Sigmoid colon (tissue), 7 donors: ENCODE measurements around the gene KATNB1. TPM values are rescaled to one million over a fixed set of nuclear protein-coding genes. Genes with fewer than 3 reads are reported as not detected.

Experiments
- DNase-seq: peaks from one replicate; pipeline ENCODE4 v3.0.0-alpha.2; 2019
- H3K27ac ChIP-seq, 4 donors: fragments of 200-600 bp; sonication (generic); one replicate each; pipeline ENCODE4 v1.5.1; 2016 to 2019; ENCODE audit warnings: mild to moderate bottlenecking in 1 of 4
- H3K27me3 ChIP-seq, 3 donors: fragments of 200-600 bp; sonication (generic); one replicate each; pipeline ENCODE4 v1.5.1; 2019; ENCODE audit warnings: mild to moderate bottlenecking in 1 of 3
- H3K36me3 ChIP-seq, 4 donors: fragments of 200-600 bp; sonication (generic); one replicate each; pipeline ENCODE4 v1.5.1; 2016 to 2019
- H3K4me1 ChIP-seq, 4 donors: fragments of 200-600 bp; sonication (generic); one replicate each; pipeline ENCODE4 v1.5.1; 2017 to 2019
- H3K4me3 ChIP-seq, 4 donors: fragments of 200-600 bp; sonication (generic); one replicate each; pipeline ENCODE4 v1.5.1; 2017 to 2019; ENCODE audit warnings: mild to moderate bottlenecking in 2 of 4, moderate library complexity in 1 of 4
- H3K9me3 ChIP-seq, 4 donors: fragments of 200-600 bp in 3 of 4; sonication (generic) in 3 of 4; one replicate each; pipeline versions ENCODE4 v1.5.1 to v1.6.1; 2013 to 2019
- EP300 ChIP-seq, 4 donors: sonication (generic); formaldehyde crosslinking; IDR thresholded peaks; one replicate each; pipeline ENCODE4 v1.6.1; 2017; ENCODE audit warnings: antibody characterized with exemption in 4 of 4
- POLR2A ChIP-seq, 2 donors: fragments of 450-650 bp; IDR thresholded peaks; one replicate each; pipeline ENCODE4 v1.6.1; 2016; ENCODE audit warnings: antibody characterized with exemption in 2 of 2, mild to moderate bottlenecking in 2 of 2, moderate library complexity in 2 of 2
- POLR2AphosphoS5 ChIP-seq, 4 donors: sonication (generic); formaldehyde crosslinking; IDR thresholded peaks; one replicate each; pipeline ENCODE4 v1.6.1; 2017; ENCODE audit warnings: antibody characterized with exemption in 4 of 4
- WGBS, 2 donors: extraction: QIAGEN DNeasy Blood & Tissue Kit; methylation state at CpG; one replicate each; pipeline ENCODE4 v1.1.7; 2013; 5-methylcytosine and 5-hydroxymethylcytosine counted together
- intact Hi-C: fragments of 100-400 bp; cut with DNase I; formaldehyde crosslinking; loops from one replicate; pipeline ENCODE4 v1.15.1; 2023
- polyA plus RNA-seq, 3 donors: library from polyadenylated mRNA; stranded (reverse); fragments of 200-250 nt; gene quantifications; one replicate each; pipeline ENCODE4 v1.2.3, GENCODE V29; 2013
- total RNA-seq, 4 donors: library from RNA; depleted of rRNA; stranded (reverse); fragments of >200 nt; gene quantifications; one replicate each; pipeline ENCODE4 v1.1.0, GENCODE V29; 2016
- TF ChIP-seq, protein P1 (sequence below), 4 experiments: fragments of 450-650 bp in 3 of 4; fragments of 200-600 bp in 1 of 4; IDR thresholded peaks; one replicate each; pipeline ENCODE4 v1.5.1; 2016 to 2019; ENCODE audit warnings: antibody characterized with exemption in 4 of 4, mild to moderate bottlenecking in 3 of 4, moderate library complexity in 2 of 4
- donor health status: healthy with polysubstance abuse.
- donor health status: Bipolar disorder and iron deficiency.
- donor health status: healthy.

Gene KATNB1
- total and polyA plus RNA-seq, 7 donors: 4.3 to 18.6 (median 10.2) TPM

DNA sequence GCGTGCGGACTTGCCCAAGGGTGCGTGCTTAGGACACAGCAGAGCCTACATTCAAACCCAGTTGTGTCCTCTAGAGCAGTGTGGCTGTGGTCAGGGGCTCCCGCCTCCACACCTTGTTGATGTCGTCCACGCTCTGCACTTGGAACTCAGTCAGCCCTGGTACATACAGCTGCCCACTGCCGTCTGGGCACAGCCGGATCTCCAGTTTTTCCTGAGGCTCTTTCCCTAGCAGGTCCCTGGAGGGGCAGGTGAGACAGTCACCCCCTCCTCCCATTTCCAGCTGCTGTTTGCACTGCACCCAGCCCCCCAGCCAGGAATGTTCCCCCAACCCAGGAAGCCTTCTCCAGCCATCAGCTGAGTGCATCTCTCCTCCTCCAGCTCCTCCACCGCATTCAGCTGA is 25.7 kb downstream of the KATNB1 start:
- intact Hi-C loops: no loop called here
- H3K27me3 ChIP-seq: no peaks in the 10 kb centered on the region
- H3K4me3 ChIP-seq: no peak overlapping the region
- H3K4me1 ChIP-seq: peaks cover 0 to 16% (median 2%) of the 10 kb centered on the region in 4 donors
- no peak overlapping the region for H3K27ac ChIP-seq
- no peak for DNase-seq
- H3K36me3 ChIP-seq: peaks cover 0 to 59% (median 12%) of the 10 kb centered on the region in 4 donors
- WGBS, 2 donors: 65 to 83% methylated on average over 9 of the region's 9 CpGs
- TF ChIP-seq, protein P1, sequence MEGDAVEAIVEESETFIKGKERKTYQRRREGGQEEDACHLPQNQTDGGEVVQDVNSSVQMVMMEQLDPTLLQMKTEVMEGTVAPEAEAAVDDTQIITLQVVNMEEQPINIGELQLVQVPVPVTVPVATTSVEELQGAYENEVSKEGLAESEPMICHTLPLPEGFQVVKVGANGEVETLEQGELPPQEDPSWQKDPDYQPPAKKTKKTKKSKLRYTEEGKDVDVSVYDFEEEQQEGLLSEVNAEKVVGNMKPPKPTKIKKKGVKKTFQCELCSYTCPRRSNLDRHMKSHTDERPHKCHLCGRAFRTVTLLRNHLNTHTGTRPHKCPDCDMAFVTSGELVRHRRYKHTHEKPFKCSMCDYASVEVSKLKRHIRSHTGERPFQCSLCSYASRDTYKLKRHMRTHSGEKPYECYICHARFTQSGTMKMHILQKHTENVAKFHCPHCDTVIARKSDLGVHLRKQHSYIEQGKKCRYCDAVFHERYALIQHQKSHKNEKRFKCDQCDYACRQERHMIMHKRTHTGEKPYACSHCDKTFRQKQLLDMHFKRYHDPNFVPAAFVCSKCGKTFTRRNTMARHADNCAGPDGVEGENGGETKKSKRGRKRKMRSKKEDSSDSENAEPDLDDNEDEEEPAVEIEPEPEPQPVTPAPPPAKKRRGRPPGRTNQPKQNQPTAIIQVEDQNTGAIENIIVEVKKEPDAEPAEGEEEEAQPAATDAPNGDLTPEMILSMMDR (IDR thresholded peaks at IDR 0.05): no peak
- no peak for TF ChIP-seq EP300 (IDR thresholded peaks at IDR 0.05)
- TF ChIP-seq POLR2A (IDR thresholded peaks at IDR 0.05): no peak
- TF ChIP-seq POLR2AphosphoS5 (IDR thresholded peaks at IDR 0.05): no peak
- H3K9me3 ChIP-seq: no peaks in the 10 kb centered on the region

DNA sequence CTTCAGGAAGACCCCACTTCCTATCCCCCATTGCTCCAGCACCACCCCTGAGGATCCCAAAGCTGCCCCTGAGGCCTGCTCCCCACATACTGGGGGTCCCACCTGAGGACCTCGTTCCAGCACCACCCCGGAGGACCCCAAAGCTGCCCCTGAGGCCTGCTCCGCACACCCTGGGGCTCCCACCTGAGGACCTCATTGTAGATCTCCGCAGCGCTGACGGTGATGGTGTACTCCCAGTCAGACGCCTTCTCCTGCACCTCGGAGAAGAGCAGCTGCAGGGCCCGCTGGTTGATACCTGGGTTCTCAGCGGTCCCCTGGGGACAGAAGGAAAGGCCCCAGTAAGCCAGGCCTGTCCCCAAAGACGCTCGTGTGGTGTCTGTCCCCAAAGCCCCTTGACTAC is 26.4 kb downstream of the KATNB1 start:
- no peak overlapping the region for H3K4me3 ChIP-seq
- TF ChIP-seq POLR2A (IDR thresholded peaks at IDR 0.05) (no peak), POLR2AphosphoS5 (IDR thresholded peaks at IDR 0.05) (no peak), EP300 (IDR thresholded peaks at IDR 0.05) (no peak)
- TF ChIP-seq, protein P1 (IDR thresholded peaks at IDR 0.05): no peak
- peaks cover 0 to 15% (median 2%) of the 10 kb centered on the region in 4 donors for H3K4me1 ChIP-seq
- intact Hi-C loops: no loop called here
- no peaks in the 10 kb centered on the region for H3K27me3 ChIP-seq
- no peak for DNase-seq
- H3K36me3 ChIP-seq: peaks cover 0 to 63% (median 13%) of the 10 kb centered on the region in 4 donors
- WGBS, 2 donors: 87 to 91% methylated on average over 12 of the region's 12 CpGs
- H3K9me3 ChIP-seq: no peaks in the 10 kb centered on the region
- no peak overlapping the region for H3K27ac ChIP-seq

DNA sequence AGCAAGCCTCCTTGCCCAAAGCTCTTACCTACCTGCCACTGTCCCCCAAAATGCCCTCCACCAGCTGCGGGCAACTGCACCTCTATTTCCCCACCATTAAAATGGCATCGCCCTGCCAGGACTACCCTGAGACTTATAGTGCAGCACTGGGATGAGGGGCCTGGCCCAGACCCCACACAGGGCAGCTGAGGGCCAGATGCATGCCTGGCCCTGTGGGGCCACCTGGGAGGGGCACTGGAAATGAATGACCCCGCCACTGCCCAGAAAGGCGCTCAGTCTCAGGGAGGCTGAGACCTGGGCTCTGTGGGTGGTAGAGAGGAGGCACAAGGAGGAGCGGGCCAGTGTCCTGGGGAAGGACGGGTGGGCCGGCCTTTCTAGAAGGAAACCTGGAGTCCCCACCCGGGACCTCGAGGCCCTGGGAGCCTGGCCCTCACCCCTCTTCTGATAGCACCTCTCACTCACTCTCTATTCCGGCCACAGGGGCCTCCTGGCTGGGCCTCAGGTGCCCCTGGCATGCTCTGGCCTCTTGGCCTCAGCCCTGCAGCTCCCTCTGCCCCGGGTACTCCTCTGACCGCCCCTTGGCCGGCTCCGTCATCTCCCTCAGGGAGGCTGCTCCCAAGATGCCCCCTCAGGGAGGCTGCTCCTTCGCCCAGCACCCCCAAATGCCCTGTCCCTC is 26.9 kb downstream of the KATNB1 start:
- intact Hi-C loops: no loop called here
- no peaks in the 10 kb centered on the region for H3K9me3 ChIP-seq
- no peak for TF ChIP-seq EP300 (IDR thresholded peaks at IDR 0.05)
- H3K4me1 ChIP-seq: peaks cover 0 to 9% (median under 1%) of the 10 kb centered on the region in 4 donors
- 73 to 85% methylated on average over 15 of the region's 15 CpGs for WGBS, 2 donors
- no peaks in the 10 kb centered on the region for H3K27me3 ChIP-seq
- H3K36me3 ChIP-seq: peaks cover 0 to 69% (median 13%) of the 10 kb centered on the region in 4 donors
- no peak overlapping the region for H3K4me3 ChIP-seq
- DNase-seq: no peak
- no peak overlapping the region for H3K27ac ChIP-seq

DNA sequence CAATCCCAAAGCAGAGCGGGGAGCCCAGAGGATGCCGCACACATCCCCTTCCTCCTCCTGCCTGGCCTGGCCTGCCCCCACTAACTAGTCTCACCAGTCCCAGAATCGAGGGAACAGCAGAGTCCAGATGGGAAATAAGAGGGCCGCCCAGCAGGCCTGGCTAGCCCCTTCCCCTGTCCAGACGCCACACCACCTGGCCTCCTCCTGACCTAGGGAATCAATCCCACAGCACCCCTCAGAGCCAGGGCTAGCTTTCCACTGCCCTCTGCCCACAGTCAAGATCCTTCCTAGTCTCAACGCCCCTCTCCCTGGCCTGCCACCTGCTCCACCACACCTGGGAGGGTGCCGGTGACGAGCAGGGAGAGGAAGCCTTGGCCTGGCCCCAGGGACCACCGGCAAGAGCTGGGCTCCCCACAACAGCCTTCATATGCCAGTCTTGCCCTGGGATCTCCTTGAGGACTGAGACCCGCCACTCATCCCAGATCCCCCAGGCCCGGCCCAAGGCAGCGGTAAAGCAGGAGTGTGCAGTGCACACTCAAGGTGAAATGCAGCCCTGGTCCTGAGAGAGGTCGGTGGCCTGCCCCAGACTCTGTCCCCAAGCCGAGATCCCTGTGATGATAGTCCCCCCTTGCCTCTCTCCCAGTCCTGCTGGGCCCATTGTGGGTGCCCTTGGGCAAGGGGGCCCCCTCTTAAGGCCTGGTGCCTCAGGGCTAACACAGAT is 27.9 kb downstream of the KATNB1 start:
- 86 to 90% methylated on average over 14 of the region's 14 CpGs for WGBS, 2 donors
- H3K36me3 ChIP-seq: peaks cover 0 to 66% (median 18%) of the 10 kb centered on the region in 4 donors
- H3K4me3 ChIP-seq: no peak overlapping the region
- intact Hi-C loops: no loop called here
- H3K4me1 ChIP-seq: peaks cover 0 to 7% (median 0%) of the 10 kb centered on the region in 4 donors
- TF ChIP-seq POLR2A (IDR thresholded peaks at IDR 0.05) (no peak), EP300 (IDR thresholded peaks at IDR 0.05) (no peak), POLR2AphosphoS5 (IDR thresholded peaks at IDR 0.05) (no peak)
- TF ChIP-seq, protein P1 (IDR thresholded peaks at IDR 0.05): no peak
- no peaks in the 10 kb centered on the region for H3K27me3 ChIP-seq
- no peak for DNase-seq
- H3K27ac ChIP-seq: no peak overlapping the region
- H3K9me3 ChIP-seq: no peaks in the 10 kb centered on the region

DNA sequence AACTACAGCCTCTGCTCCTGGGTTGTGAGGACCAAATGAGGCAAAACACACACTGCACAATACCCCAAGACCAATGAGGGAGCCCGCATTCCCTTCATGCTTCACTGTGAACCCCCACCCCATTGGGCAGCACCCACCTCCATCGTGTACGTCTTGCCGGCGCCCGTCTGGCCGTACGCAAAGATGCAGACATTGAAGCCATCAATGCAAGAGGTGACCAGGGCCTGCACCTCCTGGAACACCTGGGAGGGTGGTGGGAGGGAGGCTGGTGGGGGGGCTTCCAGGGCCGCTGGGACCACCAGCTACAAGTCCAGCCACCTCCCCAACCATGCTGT is 28.4 kb downstream of the KATNB1 start:
- WGBS, 2 donors: 88 to 94% methylated on average over 9 of the region's 9 CpGs
- Histone ChIP-seq H3K36me3 (peaks cover 0 to 67% (median 19%) of the 10 kb centered on the region in 4 donors), H3K9me3 (no peaks in the 10 kb centered on the region), H3K27ac (no peak overlapping the region), H3K4me1 (peaks cover 0 to 7% (median 0%) of the 10 kb centered on the region in 4 donors), H3K27me3 (no peaks in the 10 kb centered on the region), H3K4me3 (no peak overlapping the region)
- intact Hi-C loops: no loop called here
- no peak for TF ChIP-seq POLR2A (IDR thresholded peaks at IDR 0.05)
- no peak for TF ChIP-seq POLR2AphosphoS5 (IDR thresholded peaks at IDR 0.05)
- TF ChIP-seq EP300 (IDR thresholded peaks at IDR 0.05): no peak
- TF ChIP-seq, protein P1 (IDR thresholded peaks at IDR 0.05): no peak
- no peak for DNase-seq
